Smooth muscle cell of the coronary artery (primary cell): Measurements from ENCODE around the gene MACROH2A1. TPM values are rescaled to one million over a fixed set of nuclear protein-coding genes. Genes with fewer than 3 reads are reported as not detected.

ENCODE experiments used
- total RNA-seq: library from RNA; depleted of rRNA; stranded (reverse); fragments of >200 nt; gene quantifications from 2 replicates; pipeline ENCODE4 v1.2.3, GENCODE V29; 2014; ENCODE audit warnings: low replicate concordance

MACROH2A1 gene
- total RNA-seq: 91.3 and 136 TPM in 2 replicates

GRCh38 chr5:135398855-135399793, at the start of gene MACROH2A1:
TSS of gene MACROH2A1 (minus strand) at chr5:135399231. CDS start at chr5:135389093, 10,138 bp downstream.

GRCh38 chr5:135447298-135447929, 48.4 kb upstream of the MACROH2A1 start, which contains the start of gene DCANP1:
TSS of gene DCANP1 (minus strand) at chr5:135447348. CDS start at chr5:135447108, 240 bp downstream.

Other genes with a start within 250 kb of the MACROH2A1 start
- not detected in 2 replicates for gene DCANP1, start 48.1 kb upstream of the MACROH2A1 start, total RNA-seq
- not detected in 2 replicates for gene TIFAB, start 53.1 kb upstream of the MACROH2A1 start, total RNA-seq
- gene NEUROG1, start 136.7 kb upstream of the MACROH2A1 start, total RNA-seq: not detected in 2 replicates
- 0.94 TPM in 1 of 2 replicates, not detected in the other for gene CXCL14, start 179.8 kb upstream of the MACROH2A1 start, total RNA-seq